Measurements from ENCODE around the gene DHCR7. TPM values are rescaled to one million over a fixed set of nuclear protein-coding genes. Genes with fewer than 3 reads are reported as not detected.

DHCR7 gene
- total and polyA plus RNA-seq, 5 donors = 28.7 to 73.5 (median 58.9) TPM

DNA sequence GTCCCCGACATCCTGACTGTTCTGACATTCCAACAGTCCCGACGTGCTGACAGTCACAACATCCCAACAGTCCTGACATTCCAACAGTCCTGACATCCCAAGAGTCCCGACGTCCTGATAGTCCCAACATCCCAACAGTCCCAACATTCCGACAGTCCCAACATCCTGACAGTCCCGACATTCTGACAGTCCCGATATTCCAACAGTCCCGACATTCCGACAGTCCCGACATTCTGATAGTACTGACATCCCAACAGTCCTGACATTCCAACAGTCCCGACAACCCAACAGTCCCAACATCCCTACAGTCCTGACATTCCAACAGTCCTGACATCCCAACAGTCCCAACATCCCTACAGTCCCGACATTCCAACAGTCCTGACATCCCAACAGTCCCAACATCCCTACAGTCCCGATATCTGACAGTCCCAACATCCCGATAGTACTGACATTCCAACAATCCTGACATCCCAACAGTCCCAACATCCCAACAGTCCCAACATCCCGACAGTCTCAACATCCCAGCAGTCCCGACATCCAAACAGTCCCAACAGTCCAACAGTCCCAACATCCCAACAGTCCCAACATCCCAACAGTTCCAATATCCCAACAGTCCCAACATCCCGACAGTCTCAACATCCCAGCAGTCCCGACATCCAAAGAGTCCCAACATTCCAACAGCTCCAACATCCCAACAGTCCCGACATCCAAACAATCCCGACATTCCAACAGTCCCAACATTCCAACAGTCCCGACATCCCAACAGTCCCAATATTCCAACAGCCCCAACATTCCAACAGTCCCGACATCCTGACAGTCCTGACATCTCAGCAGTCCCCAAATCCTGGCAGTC lies 60.2 kb downstream of the DHCR7 start:
- Histone ChIP-seq H3K4me1 (ENCODE audit: control insufficient read depth, insufficient read depth, low read length) (no peaks in the 10 kb centered on the region), H3K27ac (ENCODE audit: low read length) (no peak overlapping the region), H3K4me3 (ENCODE audit: low read length) (no peak overlapping the region), H3K9me3 (ENCODE audit: control insufficient read depth, low read length) (no peaks in the 10 kb centered on the region), H3K27me3 (ENCODE audit: control insufficient read depth, insufficient read depth) (no peaks in the 10 kb centered on the region)
- DNase-seq (no peak), ATAC-seq (no peak)
- intact Hi-C loops (cut with DNase I) = no loop called here
- 91% methylated on average over 23 of the region's 23 CpGs for WGBS

GRCh38 chr11:71387200-71387599 lies 61.0 kb downstream of the DHCR7 start:
- Histone ChIP-seq H3K9me3 (ENCODE audit: control insufficient read depth, low read length) (no peaks in the 10 kb centered on the region), H3K4me1 (ENCODE audit: control insufficient read depth, insufficient read depth, low read length) (no peaks in the 10 kb centered on the region), H3K4me3 (ENCODE audit: low read length) (no peak overlapping the region), H3K27ac (ENCODE audit: low read length) (no peak overlapping the region), H3K27me3 (ENCODE audit: control insufficient read depth, insufficient read depth) (no peaks in the 10 kb centered on the region)
- ATAC-seq (no peak), DNase-seq (no peak)
- intact Hi-C loops (cut with DNase I) = no loop called here
- 79% methylated on average over 3 of the region's 3 CpGs for WGBS

GRCh38 chr11:71386202-71386601 lies 62.0 kb downstream of the DHCR7 start:
- no peak overlapping the region for H3K27ac ChIP-seq (ENCODE audit: low read length)
- DNase-seq = no peak
- H3K9me3 ChIP-seq (ENCODE audit: control insufficient read depth, low read length) = no peaks in the 10 kb centered on the region
- 34% methylated on average over 4 of the region's 4 CpGs for WGBS
- intact Hi-C loops (cut with DNase I) = no loop called here
- no peaks in the 10 kb centered on the region for H3K27me3 ChIP-seq (ENCODE audit: control insufficient read depth, insufficient read depth)
- H3K4me3 ChIP-seq (ENCODE audit: low read length) = no peak overlapping the region
- ATAC-seq = no peak
- H3K4me1 ChIP-seq (ENCODE audit: control insufficient read depth, insufficient read depth, low read length) = no peaks in the 10 kb centered on the region

GRCh38 chr11:71385091-71385490 lies 63.1 kb downstream of the DHCR7 start:
- H3K27ac ChIP-seq (ENCODE audit: low read length) = no peak overlapping the region
- H3K4me1 ChIP-seq (ENCODE audit: control insufficient read depth, insufficient read depth, low read length) = no peaks in the 10 kb centered on the region
- intact Hi-C loops (cut with DNase I) = no loop called here
- no peaks in the 10 kb centered on the region for H3K9me3 ChIP-seq (ENCODE audit: control insufficient read depth, low read length)
- DNase-seq = no peak
- 86% methylated on average over 6 of the region's 6 CpGs for WGBS
- ATAC-seq = no peak
- no peaks in the 10 kb centered on the region for H3K27me3 ChIP-seq (ENCODE audit: control insufficient read depth, insufficient read depth)
- no peak overlapping the region for H3K4me3 ChIP-seq (ENCODE audit: low read length)

GRCh38 chr11:71384561-71384960 lies 63.6 kb downstream of the DHCR7 start:
- Histone ChIP-seq H3K9me3 (ENCODE audit: control insufficient read depth, low read length) (no peaks in the 10 kb centered on the region), H3K4me1 (ENCODE audit: control insufficient read depth, insufficient read depth, low read length) (no peaks in the 10 kb centered on the region), H3K4me3 (ENCODE audit: low read length) (no peak overlapping the region), H3K27ac (ENCODE audit: low read length) (no peak overlapping the region), H3K27me3 (ENCODE audit: control insufficient read depth, insufficient read depth) (no peaks in the 10 kb centered on the region)
- no peak for ATAC-seq
- intact Hi-C loops (cut with DNase I) = no loop called here
- no peak for DNase-seq
- WGBS = 60% methylated on average over 8 of the region's 8 CpGs

Small RNAs within 50 kb of the gene (microRNA-seq; reads per million reads assigned to microRNA genes)
- gene MIR6754 = 0 to 1.1 reads per million in 2 donors

Other genes with a start within 250 kb of the DHCR7 start
- gene SHANK2, start 195.8 kb downstream of the DHCR7 start, total RNA-seq = under 1 TPM; 0.03 to 0.26 (median 0.13) TPM
- gene SHANK2, start 195.8 kb downstream of the DHCR7 start, polyA plus RNA-seq = 0.23 TPM
- 10 to 100 TPM; 23.0 to 28.2 (median 26.4) TPM for gene NADSYN1, start 4.8 kb upstream of the DHCR7 start, total RNA-seq
- 21.5 TPM for gene NADSYN1, start 4.8 kb upstream of the DHCR7 start, polyA plus RNA-seq
- not detected for gene KRTAP5-7, start 78.9 kb upstream of the DHCR7 start, total RNA-seq
- not detected for gene KRTAP5-7, start 78.9 kb upstream of the DHCR7 start, polyA plus RNA-seq
- gene KRTAP5-8, start 89.6 kb upstream of the DHCR7 start, total RNA-seq = not detected
- gene KRTAP5-8, start 89.6 kb upstream of the DHCR7 start, polyA plus RNA-seq = not detected
- not detected for gene KRTAP5-9, start 100.0 kb upstream of the DHCR7 start, total RNA-seq
- not detected for gene KRTAP5-9, start 100.0 kb upstream of the DHCR7 start, polyA plus RNA-seq
- not detected for gene KRTAP5-10, start 117.2 kb upstream of the DHCR7 start, total RNA-seq
- not detected for gene KRTAP5-10, start 117.2 kb upstream of the DHCR7 start, polyA plus RNA-seq
- not detected for gene KRTAP5-11, start 134.5 kb upstream of the DHCR7 start, total RNA-seq
- gene KRTAP5-11, start 134.5 kb upstream of the DHCR7 start, polyA plus RNA-seq = not detected